Central memory CD8-positive, alpha-beta T cell (primary cell): Measurements from ENCODE around the gene OR2C1.

Experiments
- ATAC-seq: fragments of 150-1000 bp; cut with Tn5 transposase; replicated peaks from 2 replicates; pipeline ENCODE4 v1.10.0; 2022; ENCODE audit warnings: mild to moderate bottlenecking, moderate FRiP score, moderate number of reproducible peaks; ENCODE audit not compliant: poor library complexity, severe bottlenecking; ENCODE audit errors: extremely low read depth
- DNase-seq, 2 donors: peaks; one replicate each; pipeline ENCODE4 v3.0.0; 2021; ENCODE audit warnings: low spot score in 2 of 2
- H3K27ac Mint-ChIP-seq: one replicate; pipeline ENCODE4 v1.8.0; 2022; ENCODE audit warnings: low read depth, mild to moderate bottlenecking, moderate library complexity, mixed read lengths
- H3K27me3 Mint-ChIP-seq: one replicate; pipeline ENCODE4 v1.8.0; 2022; ENCODE audit warnings: mixed read lengths
- H3K36me3 Mint-ChIP-seq: one replicate; pipeline ENCODE4 v1.8.0; 2022; ENCODE audit warnings: mild to moderate bottlenecking, moderate library complexity, mixed read lengths; ENCODE audit not compliant: insufficient read depth
- H3K4me1 Mint-ChIP-seq: one replicate; pipeline ENCODE4 v1.8.0; 2022; ENCODE audit warnings: mixed read lengths
- H3K4me3 Mint-ChIP-seq: one replicate; pipeline ENCODE4 v1.8.0; 2022; ENCODE audit warnings: mild to moderate bottlenecking, moderate library complexity, mixed read lengths
- H3K9me3 Mint-ChIP-seq: one replicate; pipeline ENCODE4 v1.8.0; 2022; ENCODE audit warnings: mixed read lengths

OR2C1 gene

GRCh38 chr16:3401719-3402397, 46.2 kb downstream of the OR2C1 start:
- no peaks in the 10 kb centered on the region for H3K27me3 Mint-ChIP-seq
- no peak for DNase-seq
- H3K27ac Mint-ChIP-seq, result peak overlapping the region; percentile 87
- H3K4me1 Mint-ChIP-seq, result peaks cover 39% of the 10 kb centered on the region
- peaks cover 6% of the 10 kb centered on the region for H3K9me3 Mint-ChIP-seq
- peaks cover 15% of the 10 kb centered on the region for H3K36me3 Mint-ChIP-seq
- no peak for ATAC-seq
- peak overlapping the region; percentile 96 for H3K4me3 Mint-ChIP-seq
